Astrocyte (in vitro differentiated cells and primary cell): Measurements from ENCODE around the gene ASTN1.

Experiments
- CTCF ChIP-seq: IDR thresholded peaks from 2 replicates; pipeline ENCODE4 v1.5.1; 2011; ENCODE audit warnings: low read depth, mild to moderate bottlenecking, inconsistent platforms, low read length, moderate library complexity; ENCODE audit not compliant: insufficient read depth
- EZH2 ChIP-seq: IDR thresholded peaks from 2 replicates; pipeline ENCODE4 v1.6.1; 2012; ENCODE audit warnings: mild to moderate bottlenecking, low read length, inconsistent platforms; ENCODE audit not compliant: insufficient read depth

- TF ChIP-seq CTCF (no peak), EZH2 (no peak)
Measured at GRCh38 chr1:177142791-177143271, 21.7 kb downstream of the ASTN1 start.
